HG03575 (cell line): ENCODE measurements around the gene C21orf58.

Source experiments
- ATAC-seq: cut with Tn5 transposase; IDR thresholded peaks from one replicate; pipeline ENCODE4 v1.9.1; 2021; ENCODE audit not compliant: unreplicated experiment, insufficient number of reproducible peaks, low FRiP score; ENCODE audit errors: extremely low read depth

The C21orf58 gene

GRCh38 chr21:46273341-46273740, 50.3 kb downstream of the C21orf58 start:
- no peak for ATAC-seq

GRCh38 chr21:46269466-46269865, 54.2 kb downstream of the C21orf58 start:
- ATAC-seq, result no peak

GRCh38 chr21:46268371-46268770, 55.3 kb downstream of the C21orf58 start:
- ATAC-seq, result no peak

DNA sequence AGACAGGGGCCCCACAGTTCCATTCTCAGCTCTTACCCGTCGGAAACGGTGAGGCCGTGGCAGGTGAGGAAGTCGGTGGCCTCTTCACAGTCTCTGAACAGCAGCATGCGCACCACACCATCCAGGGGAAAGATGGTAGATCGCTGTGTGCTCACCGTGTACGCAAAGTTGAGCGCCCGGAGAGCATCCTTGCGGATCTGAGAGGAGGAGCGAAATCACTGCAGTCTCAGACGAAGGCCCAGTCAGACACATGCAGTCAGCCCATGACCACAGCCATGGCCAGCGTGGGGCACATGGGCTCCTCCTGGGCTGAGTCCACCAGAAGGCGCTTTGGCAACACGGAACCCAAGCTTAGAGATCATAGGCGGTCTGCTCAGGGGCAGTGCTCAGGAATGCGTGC, 56.7 kb downstream of the C21orf58 start:
- ATAC-seq, result no peak

GRCh38 chr21:46265736-46266525, 57.7 kb downstream of the C21orf58 start:
- ATAC-seq, result no peak

GRCh38 chr21:46264690-46265144, 59.0 kb downstream of the C21orf58 start:
- ATAC-seq, result no peak

DNA sequence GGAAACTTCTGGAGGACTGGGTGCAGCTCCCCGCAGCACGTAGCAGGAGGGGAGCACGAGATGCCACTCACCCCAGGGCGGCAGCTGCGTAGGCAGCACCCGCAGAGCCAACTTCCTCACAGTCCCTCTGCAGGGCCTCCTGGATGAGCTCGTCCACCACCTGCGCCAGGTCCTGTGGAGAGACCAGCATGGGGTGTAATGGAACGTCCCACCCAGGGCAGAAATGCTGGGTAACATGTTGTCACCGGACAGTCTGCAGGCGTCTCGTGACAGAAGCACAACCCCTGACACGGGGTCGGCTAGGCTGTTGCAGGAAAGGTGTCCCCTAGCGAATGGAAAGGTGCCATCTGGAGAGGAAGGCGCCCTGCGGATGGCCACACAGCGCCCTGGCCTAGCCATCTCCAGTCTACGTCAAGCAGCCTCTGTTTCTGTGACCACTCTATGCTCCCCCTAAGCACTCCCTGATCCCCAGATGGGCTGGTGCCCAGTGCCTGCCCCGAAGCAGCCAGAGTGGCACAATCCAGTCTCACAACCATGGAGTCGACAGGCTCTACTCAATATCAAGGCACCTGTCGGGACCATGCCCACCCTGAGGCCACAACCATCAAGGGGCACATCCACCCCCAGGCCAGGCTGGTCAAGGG, 59.5 kb downstream of the C21orf58 start:
- no peak for ATAC-seq

- ATAC-seq, result no peak
These were observed 67.1 kb downstream of the C21orf58 start for GRCh38 chr21:46256501-46256994.

DNA sequence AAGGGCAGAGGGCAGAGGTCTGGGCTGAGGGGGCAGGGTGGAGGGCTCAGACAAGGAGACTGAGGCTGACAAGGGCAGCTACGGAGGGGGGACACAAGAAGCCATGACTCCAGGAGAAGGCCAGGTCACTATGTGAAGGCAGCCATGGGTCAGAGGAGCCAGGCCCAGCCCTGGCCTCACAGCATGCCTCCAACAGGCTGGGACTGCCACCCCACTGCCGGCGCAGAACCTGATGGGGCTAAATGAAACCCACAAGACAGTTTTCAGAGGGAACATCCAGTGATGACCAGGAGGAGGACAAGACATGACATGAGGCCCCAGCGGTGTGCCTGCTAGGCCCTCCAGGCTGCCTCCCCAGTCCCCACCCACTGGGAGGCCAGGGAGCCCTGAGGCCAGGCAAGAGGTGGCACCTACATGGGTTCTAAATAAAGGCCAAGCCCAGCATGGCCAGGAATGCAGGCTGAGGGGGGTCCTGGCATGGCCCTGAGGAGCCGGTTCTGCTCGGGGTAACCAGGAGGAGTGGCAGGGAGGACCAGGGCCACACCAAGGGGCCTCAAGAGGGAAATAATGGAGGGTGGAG, 67.8 kb downstream of the C21orf58 start:
- ATAC-seq, result no peak

DNA sequence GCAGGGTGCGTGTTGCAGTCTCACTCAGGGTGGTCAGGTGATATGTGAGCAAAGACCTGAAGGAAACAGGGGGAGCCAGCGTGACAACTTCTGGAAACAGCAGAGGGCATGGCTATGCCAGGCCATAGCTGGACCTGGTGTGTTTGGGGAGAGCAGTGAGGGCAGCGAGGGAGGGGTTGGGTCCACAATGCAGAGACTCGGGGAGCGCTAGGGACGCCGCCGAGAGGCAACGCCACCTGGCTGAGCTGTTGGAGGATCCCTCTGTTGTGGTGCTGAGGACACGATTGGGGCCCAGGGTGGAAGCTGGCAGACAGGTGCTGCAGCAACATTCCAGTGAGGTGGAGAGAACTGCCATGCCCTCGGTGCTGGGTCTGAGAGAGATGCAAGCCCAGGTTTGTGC, 68.5 kb downstream of the C21orf58 start:
- ATAC-seq, result no peak

DNA sequence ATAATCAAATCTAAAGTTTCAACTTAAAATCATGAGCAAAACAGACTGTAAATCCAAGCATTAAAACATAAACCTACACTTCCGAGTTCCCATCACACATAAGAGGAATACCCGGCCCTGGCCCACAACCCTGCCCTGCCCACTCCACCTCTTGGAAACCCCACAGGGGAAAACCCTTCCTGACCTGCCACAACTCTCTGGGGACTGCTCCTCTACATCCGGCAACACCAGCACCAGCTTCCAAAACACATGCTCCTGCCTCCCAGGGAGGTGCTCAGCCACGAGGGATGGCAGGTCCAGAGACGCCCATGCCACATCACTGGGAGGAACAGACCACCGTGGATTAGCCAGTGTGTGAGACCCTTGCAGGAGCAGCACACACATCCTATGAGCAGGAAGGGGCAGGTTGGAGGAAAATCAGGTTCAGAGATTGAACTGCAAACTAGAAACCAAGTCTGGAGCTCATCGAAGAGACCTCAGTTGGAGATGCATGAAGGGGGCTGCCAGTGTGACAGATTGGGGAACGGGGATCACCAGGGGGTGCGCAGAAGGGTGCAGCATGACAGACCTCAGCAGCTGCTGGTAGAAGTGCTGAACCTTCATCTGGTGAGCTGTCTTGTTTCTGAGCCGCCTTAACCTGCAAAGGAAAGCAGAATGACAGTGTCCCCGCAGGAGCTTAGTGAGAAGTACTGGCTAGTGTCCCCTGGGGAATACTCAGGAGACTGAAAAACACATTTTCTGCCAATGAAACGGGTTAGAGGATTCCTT, 69.3 kb downstream of the C21orf58 start:
- ATAC-seq, result no peak

- no peak for ATAC-seq
These were observed 70.0 kb downstream of the C21orf58 start for GRCh38 chr21:46253610-46254124.

DNA sequence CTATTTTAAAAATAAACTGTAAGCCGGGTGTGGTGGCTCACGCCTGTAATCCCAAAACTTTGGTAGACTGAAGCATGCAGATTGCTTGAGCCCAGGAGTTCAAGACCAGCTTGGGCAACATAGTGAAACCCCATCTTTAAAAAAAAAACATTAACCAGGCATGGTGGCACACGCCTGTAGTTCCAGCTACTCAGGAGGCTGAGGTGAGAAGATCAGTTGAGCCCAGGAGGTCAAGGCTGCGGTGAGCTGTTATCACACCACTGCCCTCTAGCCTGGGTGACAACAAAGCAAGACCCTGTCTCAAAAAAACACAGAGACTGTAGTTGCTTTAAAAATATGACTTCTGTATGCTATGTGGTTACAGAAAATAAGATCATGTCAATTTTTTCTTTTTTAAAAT, 70.8 kb downstream of the C21orf58 start:
- no peak for ATAC-seq
